Right lobe of liver (tissue), 6 donors: ENCODE results near the gene DGLUCY. TPM values are rescaled to one million over a fixed set of nuclear protein-coding genes. Genes with fewer than 3 reads are reported as not detected.

Experiments
- ATAC-seq, 4 donors: fragments of 200-7000 bp; cut with Tn5 transposase; one replicate each; pipeline ENCODE4 v1.9.1; 2020; ENCODE audit warnings: mild to moderate bottlenecking in 4 of 4, moderate library complexity in 4 of 4
- DNase-seq, 3 donors: peaks; one replicate each; pipeline ENCODE4 v3.0.0-alpha.2; 2020
- H3K27ac ChIP-seq, 3 donors: fragments of 200-600 bp; one replicate each; pipeline ENCODE4 v1.8.0; 2022
- H3K27me3 ChIP-seq, 2 donors: fragments of 200-600 bp; one replicate each; pipeline ENCODE4 v1.8.0; 2022
- H3K36me3 ChIP-seq, 4 donors: fragments of 200-600 bp; sonication (generic) in 1 of 4; one replicate each; pipeline versions ENCODE4 v1.5.1 to v1.8.0; 2017 to 2022; ENCODE audit warnings: control low read depth in 1 of 4
- H3K4me1 ChIP-seq, 4 donors: fragments of 200-600 bp; sonication (generic) in 1 of 4; one replicate each; pipeline versions ENCODE4 v1.5.1 to v1.8.0; 2017 to 2022; ENCODE audit warnings: control low read depth in 1 of 4
- H3K4me3 ChIP-seq, 3 donors: fragments of 200-600 bp; one replicate each; pipeline ENCODE4 v1.8.0; 2022
- H3K9me3 ChIP-seq, 4 donors: fragments of 200-600 bp; sonication (generic) in 1 of 4; one replicate each; pipeline versions ENCODE4 v1.5.1 to v1.8.0; 2017 to 2022; ENCODE audit warnings: control low read depth in 1 of 4
- CTCF ChIP-seq, 4 donors: fragments of 200-600 bp in 3 of 4; fragments of 450-650 bp in 1 of 4; IDR thresholded peaks; one replicate each; pipeline versions ENCODE4 v1.5.1 to v1.8.0; 2016 to 2022; ENCODE audit warnings: antibody characterized with exemption in 4 of 4, mild to moderate bottlenecking in 2 of 4
- POLR2A ChIP-seq: fragments of 450-650 bp; IDR thresholded peaks from one replicate; pipeline ENCODE4 v1.6.1; 2017; ENCODE audit warnings: antibody characterized with exemption, mild to moderate bottlenecking
- whole genome bisulfite sequencing: methylation state at CpG from one replicate; pipeline ENCODE4 v1.1.6; 2018; ENCODE audit warnings: low coverage, low lambda C conversion rate; ENCODE audit not compliant: insufficient coverage; ENCODE audit errors: missing lambda C conversion rate; 5-methylcytosine and 5-hydroxymethylcytosine counted together
- intact Hi-C, 2 donors: fragments of 100-400 bp; cut with DNase I; formaldehyde crosslinking; loops; one replicate each; pipeline versions ENCODE4 v1.11.2 to v1.14.1; 2022
- total RNA-seq, 6 experiments: library from RNA; depleted of rRNA in 2 of 6; stranded (reverse); fragments of >200 nt in 2 of 6; fragmentation: NEBNext Ultra II Directional in 3 of 6; extraction: Animal tissue kit (Norgen Biotek cat#: 25700) in 3 of 6; gene quantifications; one replicate each; pipeline versions ENCODE4 v1.1.0 to v1.2.4, GENCODE V29; 2016 to 2023
- donor health status: DM: no; HTN: yes; CAD: no.
- donor health status: DM: no; HTN: no; CAD: no.
- donor health status: DM: no; HTN: no; CAD: no.
- donor health status: DM: no; HTN: yes; CAD: no.
- donor health status: DM: no; HTN: yes; CAD: no.

The DGLUCY gene
- total RNA-seq, 6 experiments from 2014 or later = 26.7 to 55.6 (median 39.8) TPM

GRCh38 chr14:91070572-91070971 is 43.3 kb upstream of the DGLUCY start:
- Histone ChIP-seq H3K27ac (no peak overlapping the region), H3K4me1 (no peaks in the 10 kb centered on the region), H3K4me3 (no peak overlapping the region), H3K27me3 (no peaks in the 10 kb centered on the region), H3K9me3 (no peaks in the 10 kb centered on the region), H3K36me3 (no peaks in the 10 kb centered on the region)
- TF ChIP-seq CTCF (IDR thresholded peaks at IDR 0.05) (no peak), POLR2A (no peak)
- DNase-seq = no peak
- ATAC-seq = no peak
- intact Hi-C loops = no loop called here

GRCh38 chr14:91075553-91075952 is 38.3 kb upstream of the DGLUCY start:
- no peaks in the 10 kb centered on the region for H3K36me3 ChIP-seq
- ATAC-seq (no peak), DNase-seq (no peak)
- TF ChIP-seq POLR2A (no peak), CTCF (IDR thresholded peaks at IDR 0.05) (no peak)
- H3K9me3 ChIP-seq = no peaks in the 10 kb centered on the region
- intact Hi-C loops = no loop called here
- 74% methylated on average over 5 of the region's 5 CpGs for WGBS
- no peaks in the 10 kb centered on the region for H3K4me1 ChIP-seq
- no peaks in the 10 kb centered on the region for H3K27me3 ChIP-seq
- H3K27ac ChIP-seq = no peak overlapping the region
- H3K4me3 ChIP-seq = no peak overlapping the region

GRCh38 chr14:91078095-91078737 is 35.7 kb upstream of the DGLUCY start:
- Histone ChIP-seq H3K27me3 (no peaks in the 10 kb centered on the region), H3K4me3 (no peak overlapping the region), H3K36me3 (no peaks in the 10 kb centered on the region), H3K9me3 (no peaks in the 10 kb centered on the region), H3K4me1 (no peaks in the 10 kb centered on the region), H3K27ac (no peak overlapping the region)
- intact Hi-C loops = no loop called here
- TF ChIP-seq POLR2A (no peak), CTCF (IDR thresholded peaks at IDR 0.05) (no peak)
- no peak for ATAC-seq
- DNase-seq = no peak
- WGBS = 85% methylated on average over 9 of the region's 9 CpGs

- intact Hi-C loops = no loop called here
- Histone ChIP-seq H3K4me1 (no peaks in the 10 kb centered on the region), H3K27me3 (no peaks in the 10 kb centered on the region), H3K36me3 (no peaks in the 10 kb centered on the region), H3K4me3 (no peak overlapping the region), H3K9me3 (no peaks in the 10 kb centered on the region), H3K27ac (no peak overlapping the region)
- TF ChIP-seq POLR2A = no peak
- TF ChIP-seq CTCF (IDR thresholded peaks at IDR 0.05) = no peak
- WGBS = 90% methylated on average over 6 of the region's 6 CpGs
- DNase-seq = no peak
- ATAC-seq = no peak
Observed at GRCh38 chr14:91080071-91080470, 33.8 kb upstream of the DGLUCY start.

- Histone ChIP-seq H3K4me1 (no peaks in the 10 kb centered on the region), H3K27me3 (no peaks in the 10 kb centered on the region), H3K9me3 (no peaks in the 10 kb centered on the region), H3K27ac (no peak overlapping the region), H3K4me3 (no peak overlapping the region), H3K36me3 (no peaks in the 10 kb centered on the region)
- no peak for DNase-seq
- ATAC-seq = no peak
- intact Hi-C loops = no loop called here
- 86% methylated on average over 3 of the region's 3 CpGs for WGBS
- no peak for TF ChIP-seq CTCF (IDR thresholded peaks at IDR 0.05)
- TF ChIP-seq POLR2A = no peak
Observed at GRCh38 chr14:91082282-91082681, 31.6 kb upstream of the DGLUCY start.
